Measurements from ENCODE around the gene TMEM94. TPM values are rescaled to one million over a fixed set of nuclear protein-coding genes. Genes with fewer than 3 reads are reported as not detected.

The TMEM94 gene
- total RNA-seq, 1 experiment from 2014 or later = 129 TPM

DNA sequence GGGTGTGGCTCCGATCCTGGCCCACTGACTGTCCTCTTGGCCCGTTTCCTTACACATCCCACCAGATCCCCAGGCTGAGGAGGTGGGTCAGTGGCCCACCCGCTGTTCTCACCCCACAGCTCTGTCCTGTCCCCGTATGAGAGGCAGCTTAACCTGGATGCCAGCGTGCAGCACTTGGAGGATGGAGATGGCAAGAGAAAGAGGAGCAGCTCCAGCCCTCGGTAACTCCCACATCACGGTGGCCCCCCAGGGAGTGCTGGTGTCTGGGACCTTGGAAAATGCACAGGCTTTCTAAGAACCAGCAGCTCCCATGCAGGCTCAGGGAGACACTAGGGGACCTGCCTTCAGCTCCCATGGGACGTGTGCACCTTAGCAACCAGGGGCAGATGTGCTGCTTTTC, 64.9 kb downstream of the TMEM94 start:
- Histone ChIP-seq H3K36me3 (ENCODE audit: control insufficient read depth, insufficient read depth, low read length) (peaks cover 9% of the 10 kb centered on the region; the same call in 1 of the 2 replicates), H3K9me3 (ENCODE audit: control insufficient read depth, insufficient read depth, low read depth, low read length) (no peaks in the 10 kb centered on the region), H3K27me3 (ENCODE audit: control insufficient read depth, insufficient read depth, low read length) (no peaks in the 10 kb centered on the region), H3K4me3 (ENCODE audit: low read depth in 2 of 2, low read length in 2 of 2) (no peak overlapping the region), H3K27ac (ENCODE audit: low read length) (no peak overlapping the region), H3K4me1 (ENCODE audit: control insufficient read depth, insufficient read depth, low read length) (peaks cover 22% of the 10 kb centered on the region)
- TF ChIP-seq, protein P1, sequence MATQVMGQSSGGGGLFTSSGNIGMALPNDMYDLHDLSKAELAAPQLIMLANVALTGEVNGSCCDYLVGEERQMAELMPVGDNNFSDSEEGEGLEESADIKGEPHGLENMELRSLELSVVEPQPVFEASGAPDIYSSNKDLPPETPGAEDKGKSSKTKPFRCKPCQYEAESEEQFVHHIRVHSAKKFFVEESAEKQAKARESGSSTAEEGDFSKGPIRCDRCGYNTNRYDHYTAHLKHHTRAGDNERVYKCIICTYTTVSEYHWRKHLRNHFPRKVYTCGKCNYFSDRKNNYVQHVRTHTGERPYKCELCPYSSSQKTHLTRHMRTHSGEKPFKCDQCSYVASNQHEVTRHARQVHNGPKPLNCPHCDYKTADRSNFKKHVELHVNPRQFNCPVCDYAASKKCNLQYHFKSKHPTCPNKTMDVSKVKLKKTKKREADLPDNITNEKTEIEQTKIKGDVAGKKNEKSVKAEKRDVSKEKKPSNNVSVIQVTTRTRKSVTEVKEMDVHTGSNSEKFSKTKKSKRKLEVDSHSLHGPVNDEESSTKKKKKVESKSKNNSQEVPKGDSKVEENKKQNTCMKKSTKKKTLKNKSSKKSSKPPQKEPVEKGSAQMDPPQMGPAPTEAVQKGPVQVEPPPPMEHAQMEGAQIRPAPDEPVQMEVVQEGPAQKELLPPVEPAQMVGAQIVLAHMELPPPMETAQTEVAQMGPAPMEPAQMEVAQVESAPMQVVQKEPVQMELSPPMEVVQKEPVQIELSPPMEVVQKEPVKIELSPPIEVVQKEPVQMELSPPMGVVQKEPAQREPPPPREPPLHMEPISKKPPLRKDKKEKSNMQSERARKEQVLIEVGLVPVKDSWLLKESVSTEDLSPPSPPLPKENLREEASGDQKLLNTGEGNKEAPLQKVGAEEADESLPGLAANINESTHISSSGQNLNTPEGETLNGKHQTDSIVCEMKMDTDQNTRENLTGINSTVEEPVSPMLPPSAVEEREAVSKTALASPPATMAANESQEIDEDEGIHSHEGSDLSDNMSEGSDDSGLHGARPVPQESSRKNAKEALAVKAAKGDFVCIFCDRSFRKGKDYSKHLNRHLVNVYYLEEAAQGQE (IDR thresholded peaks at IDR 0.05; ENCODE audit: insufficient read depth in 1 of 2, low read depth in 2 of 2, low read length in 1 of 2) = no peak
- TF ChIP-seq TCF7L2 (IDR thresholded peaks at IDR 0.05; ENCODE audit: low read depth, low read length) (no peak), CTCF (IDR thresholded peaks at IDR 0.05) (no peak), SIN3A (IDR thresholded peaks at IDR 0.05; ENCODE audit: borderline replicate concordance, insufficient read depth, low read depth, low read length) (no peak), POLR2AphosphoS5 (IDR thresholded peaks at IDR 0.05; ENCODE audit: low read depth, low read length) (no peak)
- POLR2A ChIA-PET = no interaction called here
- in situ Hi-C loops (cut with HindIII; ENCODE audit: low pct_unique_long_range_greater_than_20kb, low sequenced_read_pairs) (no loop called here), intact Hi-C loops (cut with micrococcal nuclease; ENCODE audit: unreplicated experiment) (no loop called here)
- ATAC-seq (no peak), DNase-seq (ENCODE audit: low read depth, low spot score) (no peak)
- CTCF ChIA-PET = no interaction called here
- no TSS peak for BruUV-seq (replicated peaks)

DNA sequence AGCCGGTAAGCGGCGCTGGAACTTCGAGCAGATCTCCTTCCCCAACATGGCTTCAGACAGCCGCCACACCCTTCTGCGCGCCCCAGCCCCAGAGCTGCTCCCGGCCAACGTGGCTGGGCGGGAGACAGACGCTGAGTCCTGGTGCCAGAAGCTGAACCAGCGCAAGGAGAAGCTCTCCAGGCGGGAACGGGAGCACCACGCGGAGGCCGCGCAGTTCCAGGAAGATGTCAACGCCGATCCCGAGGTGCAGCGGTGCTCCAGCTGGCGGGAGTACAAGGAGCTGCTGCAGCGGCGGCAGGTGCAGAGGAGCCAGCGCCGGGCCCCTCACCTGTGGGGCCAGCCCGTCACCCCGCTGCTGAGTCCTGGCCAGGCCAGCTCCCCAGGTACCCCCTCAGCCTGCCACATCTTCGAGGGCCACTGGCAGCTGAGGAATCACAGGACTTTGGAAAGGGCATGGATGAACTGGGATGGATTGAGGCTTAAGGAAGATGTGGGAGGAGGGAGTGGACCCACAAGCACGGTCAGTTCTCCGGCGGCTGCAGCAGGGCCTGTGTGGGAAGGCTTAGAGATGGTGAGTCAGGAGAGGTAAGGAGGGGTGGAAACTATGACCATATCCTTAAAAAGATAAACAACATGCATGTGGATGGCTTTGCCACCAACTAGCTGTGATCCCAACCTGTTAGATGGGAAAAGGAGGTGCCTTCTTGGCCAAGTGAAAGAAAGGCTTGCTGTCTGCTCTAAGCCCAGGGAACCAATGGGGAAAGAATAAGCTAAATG, 65.7 kb downstream of the TMEM94 start:
- Histone ChIP-seq H3K4me3 (ENCODE audit: low read depth in 2 of 2, low read length in 2 of 2) (no peak overlapping the region), H3K27ac (ENCODE audit: low read length) (no peak overlapping the region), H3K36me3 (ENCODE audit: control insufficient read depth, insufficient read depth, low read length) (peaks cover 3% of the 10 kb centered on the region; the same call in 1 of the 2 replicates), H3K4me1 (ENCODE audit: control insufficient read depth, insufficient read depth, low read length) (peaks cover 24% of the 10 kb centered on the region), H3K27me3 (ENCODE audit: control insufficient read depth, insufficient read depth, low read length) (no peaks in the 10 kb centered on the region), H3K9me3 (ENCODE audit: control insufficient read depth, insufficient read depth, low read depth, low read length) (no peaks in the 10 kb centered on the region)
- CTCF ChIA-PET = interaction anchor here (0.5 kb wide), 1 partner anchor 78 kb away, joined by 4 read pairs; no protein-coding TSS in a partner anchor
- no peak for TF ChIP-seq CTCF (IDR thresholded peaks at IDR 0.05)
- TF ChIP-seq POLR2AphosphoS5 (IDR thresholded peaks at IDR 0.05; ENCODE audit: low read depth, low read length) = no peak
- TF ChIP-seq, protein P1 (IDR thresholded peaks at IDR 0.05; ENCODE audit: insufficient read depth in 1 of 2, low read depth in 2 of 2, low read length in 1 of 2) = no peak
- intact Hi-C loops (cut with micrococcal nuclease; ENCODE audit: unreplicated experiment) (no loop called here), in situ Hi-C loops (cut with HindIII; ENCODE audit: low pct_unique_long_range_greater_than_20kb, low sequenced_read_pairs) (no loop called here)
- POLR2A ChIA-PET = interaction anchor here (0.6 kb wide), 1 partner anchor 10 kb away, joined by 10 read pairs; no protein-coding TSS in a partner anchor
- ATAC-seq (no peak), DNase-seq (ENCODE audit: low read depth, low spot score) (no peak)
- BruUV-seq (replicated peaks) = no TSS peak
